HG03520 (cell line): ENCODE measurements around the gene ARHGEF9.
A peak's percentile ranks its signal among the peaks of the same experiment; 100 is the strongest.
"Not testable (repeated sequence)": the region's sequence is repeated elsewhere in the genome, so short reads cannot be mapped to it uniquely, and the experiment has no call there.

Experiments
- ATAC-seq: cut with Tn5 transposase; IDR thresholded peaks from one replicate; pipeline ENCODE4 v1.9.1; 2021; ENCODE audit warnings: mild to moderate bottlenecking, moderate library complexity; ENCODE audit not compliant: unreplicated experiment

ARHGEF9 gene

DNA sequence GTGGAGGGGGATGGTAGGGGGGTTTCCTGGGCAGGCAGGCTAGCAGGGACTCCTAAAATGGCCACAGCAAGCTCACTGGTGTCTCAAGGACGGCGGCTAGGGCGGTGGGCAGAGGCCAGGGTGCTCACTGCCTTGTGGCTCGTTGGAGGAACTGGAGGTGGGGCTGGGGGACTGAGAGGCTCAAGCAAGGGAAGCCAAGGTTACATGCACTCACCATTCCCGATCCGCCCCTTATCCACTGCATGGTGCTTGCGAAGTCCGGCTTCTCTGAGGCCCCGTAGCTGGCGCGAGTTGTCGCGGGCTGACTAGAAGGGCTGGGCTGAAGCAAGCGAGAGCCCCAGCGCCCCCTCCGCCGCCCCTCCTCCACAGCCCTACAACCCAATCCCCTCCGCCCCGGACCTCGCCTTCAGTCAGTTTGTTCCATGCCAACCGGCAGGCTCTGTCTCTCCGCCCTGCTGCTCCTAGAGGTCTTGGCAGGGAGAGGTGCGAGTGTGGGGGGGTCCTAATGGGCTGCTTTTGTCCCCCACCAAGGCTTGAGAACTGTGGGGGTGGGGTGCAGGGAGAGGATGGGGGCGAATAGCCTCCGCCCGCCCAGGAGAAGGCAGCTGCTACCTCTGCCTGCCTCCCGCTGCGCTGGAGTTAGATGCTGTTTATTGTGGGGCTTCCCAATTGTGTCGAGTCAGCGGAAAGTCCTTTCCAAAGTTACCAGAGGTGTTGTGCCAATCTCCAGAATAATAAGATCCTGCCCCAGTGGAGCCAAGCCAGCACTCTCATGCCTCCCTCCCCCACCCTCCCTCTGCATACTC lies at the start of gene ARHGEF9:
ARHGEF9 (minus strand) TSS at position 313 of the 806 bp plus-strand sequence; CDS start at position 244, 69 bp downstream.
- no peak for ATAC-seq

DNA sequence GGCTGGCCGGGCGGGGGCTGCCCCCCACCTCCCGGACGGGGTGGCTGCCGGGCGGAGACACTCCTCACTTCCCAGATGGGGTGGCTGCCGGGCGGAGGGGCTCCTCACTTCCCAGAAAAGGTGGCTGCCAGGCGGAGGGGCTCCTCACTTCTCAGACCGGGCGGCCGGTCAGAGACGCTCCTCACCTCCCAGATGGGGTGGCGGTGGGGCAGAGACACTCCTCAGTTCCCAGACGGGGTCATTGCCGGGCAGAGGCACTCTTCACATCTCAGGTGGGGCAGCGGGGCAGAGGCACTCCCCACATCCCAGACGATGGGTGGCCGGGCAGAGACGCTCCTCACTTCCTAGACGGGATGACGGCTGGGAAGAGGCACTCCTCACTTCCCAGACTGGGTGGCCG lies 40.4 kb upstream of the ARHGEF9 start:
- not testable (repeated sequence) for ATAC-seq

DNA sequence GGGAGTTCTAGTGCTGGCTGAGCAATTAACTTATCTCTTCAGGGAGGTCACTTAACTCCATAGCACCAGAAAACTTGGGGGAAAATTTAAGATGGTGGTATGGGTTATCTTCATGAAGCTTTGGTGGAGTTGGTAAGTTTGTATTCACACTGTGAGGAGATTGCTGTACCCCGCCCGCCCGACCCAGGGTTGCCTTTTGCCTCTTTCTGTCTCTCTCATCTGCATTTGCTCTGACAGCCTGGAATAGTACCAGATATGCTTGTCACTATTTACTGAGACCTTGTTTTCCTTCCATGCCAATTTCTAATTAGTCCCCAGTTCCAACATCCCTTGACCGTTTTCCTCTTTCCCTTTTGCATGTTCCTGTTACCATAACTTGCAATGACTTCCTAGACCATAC lies 33.1 kb upstream of the ARHGEF9 start:
- no peak for ATAC-seq

DNA sequence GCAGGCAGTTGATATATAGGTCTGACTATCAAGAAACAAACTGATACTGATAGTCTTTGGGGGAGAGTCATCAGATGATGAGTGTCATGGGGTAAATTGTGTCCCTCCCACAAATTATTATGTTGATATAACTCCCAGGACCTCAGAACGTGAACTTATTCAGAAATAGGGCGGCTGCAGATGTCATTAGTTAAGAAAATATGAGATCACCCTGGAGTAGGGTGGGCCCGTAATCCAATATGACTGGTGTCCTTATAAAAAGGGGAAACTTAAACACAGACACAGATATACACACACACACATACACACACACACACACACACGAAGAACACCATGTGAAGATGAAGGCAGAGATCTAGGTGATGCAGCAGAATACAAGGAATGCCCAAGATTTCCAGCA lies 32.7 kb upstream of the ARHGEF9 start:
- no peak for ATAC-seq

DNA sequence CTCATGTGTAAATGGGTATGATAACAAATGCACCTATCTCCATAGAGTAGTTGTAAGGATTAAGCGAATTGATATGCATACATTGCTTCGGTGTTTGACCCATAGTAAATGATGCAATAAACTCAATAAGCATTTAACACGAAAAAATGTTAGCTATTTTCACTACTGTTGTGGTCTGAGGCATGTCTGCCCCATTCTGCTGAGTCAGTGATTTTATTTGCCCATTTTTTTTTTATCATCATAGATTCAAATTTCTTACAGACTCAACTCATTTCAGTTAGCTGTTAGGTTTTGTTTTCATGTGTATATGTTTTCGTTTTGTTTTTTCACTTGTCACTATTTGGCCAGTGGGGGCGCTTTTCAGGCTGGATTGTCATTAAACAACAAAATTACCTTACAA lies 27.8 kb upstream of the ARHGEF9 start:
- no peak for ATAC-seq

DNA sequence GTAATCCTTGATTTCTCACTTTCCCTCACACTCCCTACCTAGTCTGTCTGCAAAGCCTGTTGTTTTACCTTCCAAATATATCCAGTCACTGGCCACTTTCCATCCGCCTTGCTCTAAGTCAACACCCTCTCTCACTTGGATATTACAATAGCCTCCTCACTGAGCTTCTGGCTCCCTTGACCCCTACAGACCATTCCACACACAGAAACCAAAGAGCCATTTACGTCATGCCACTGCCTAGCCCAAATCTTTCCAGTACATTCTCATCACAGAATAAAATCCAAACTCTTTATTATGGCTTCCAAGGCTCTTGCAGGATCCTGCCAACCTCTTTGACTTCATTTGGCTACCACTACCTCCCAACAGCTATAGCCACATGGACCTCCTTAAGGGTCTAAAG lies 25.7 kb upstream of the ARHGEF9 start:
- no peak for ATAC-seq

DNA sequence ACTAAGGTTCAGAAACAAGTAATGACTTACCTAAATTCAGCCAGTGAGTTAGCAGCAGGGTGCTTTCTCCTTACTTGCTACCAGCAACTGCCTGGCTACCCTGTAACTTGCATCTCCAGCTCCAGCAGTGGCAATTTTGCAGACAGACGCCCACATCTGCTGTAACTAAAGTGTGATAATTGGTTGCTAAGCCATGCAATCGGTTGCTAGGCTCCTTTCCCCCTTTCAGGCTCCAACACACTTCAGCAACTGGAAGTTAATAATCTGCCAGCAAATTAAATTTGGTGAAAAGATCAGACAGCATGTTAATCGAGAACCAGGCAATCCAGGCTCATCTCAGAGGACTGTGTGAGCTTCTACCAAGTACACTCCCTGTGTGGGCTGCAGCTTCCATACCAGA lies 24.2 kb upstream of the ARHGEF9 start:
- no peak for ATAC-seq

DNA sequence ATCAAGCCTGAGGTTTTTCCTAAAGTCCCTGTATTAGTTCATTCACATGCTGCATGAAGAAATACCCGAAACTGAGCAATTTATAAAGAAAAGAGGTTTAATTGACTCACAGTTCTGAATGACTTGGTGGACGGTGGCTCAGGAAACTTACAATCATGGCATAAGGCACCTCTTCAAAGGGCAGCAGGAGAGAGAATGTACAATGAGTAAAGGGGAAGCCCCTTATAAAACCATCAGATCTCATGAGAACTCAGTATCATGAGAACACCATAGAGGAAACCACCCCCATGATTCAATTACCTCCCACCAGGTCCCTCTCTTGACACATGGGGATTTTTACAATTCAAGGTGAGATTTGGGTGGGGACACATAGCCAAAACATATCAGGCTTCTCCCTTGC lies 10.4 kb upstream of the ARHGEF9 start:
- ATAC-seq: not testable (repeated sequence)

DNA sequence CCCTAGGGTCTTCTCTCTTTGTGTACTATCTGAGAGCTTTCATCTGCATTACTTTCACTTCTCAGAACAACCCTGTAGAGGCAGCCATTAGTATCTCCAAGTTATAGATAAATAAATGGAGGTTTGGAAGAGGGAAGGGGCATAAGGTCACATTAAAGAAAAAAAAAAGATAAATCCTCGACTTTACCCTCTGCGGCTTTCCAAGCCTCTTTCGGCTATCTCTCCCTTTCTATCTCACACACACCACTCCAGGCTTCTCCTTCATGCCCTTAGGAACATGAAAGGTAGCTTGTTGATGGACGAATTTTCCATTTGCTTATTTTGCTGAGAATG lies 660 bp upstream of the ARHGEF9 start:
- ATAC-seq: no peak

DNA sequence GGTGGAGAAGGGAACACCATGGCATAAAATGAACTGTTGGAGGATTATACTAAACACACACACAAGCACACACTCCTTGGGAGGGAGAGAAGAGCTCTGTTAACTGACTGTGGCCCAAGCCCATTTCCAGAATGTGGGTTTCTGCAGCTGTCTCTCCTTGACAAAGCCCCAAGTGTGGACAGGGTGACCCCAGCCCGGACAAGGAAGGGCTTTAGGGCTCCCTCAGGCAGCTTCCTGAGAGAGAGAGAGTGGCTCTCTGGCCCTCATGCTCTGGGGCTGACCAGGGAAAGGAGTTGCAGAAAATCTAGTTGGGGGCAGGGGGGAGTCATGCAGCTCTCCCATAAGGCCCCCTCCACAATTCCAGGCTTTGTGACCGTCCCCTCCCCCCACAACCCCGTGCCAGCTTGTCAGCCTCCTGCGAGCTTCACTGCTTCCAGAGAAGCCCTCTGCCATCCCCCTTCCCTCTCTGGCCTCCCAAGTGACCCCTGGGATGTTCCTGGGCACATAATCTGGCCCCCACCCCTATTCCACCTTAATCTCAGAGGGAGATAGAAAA lies 590 bp downstream of the ARHGEF9 start:
- ATAC-seq: no peak

DNA sequence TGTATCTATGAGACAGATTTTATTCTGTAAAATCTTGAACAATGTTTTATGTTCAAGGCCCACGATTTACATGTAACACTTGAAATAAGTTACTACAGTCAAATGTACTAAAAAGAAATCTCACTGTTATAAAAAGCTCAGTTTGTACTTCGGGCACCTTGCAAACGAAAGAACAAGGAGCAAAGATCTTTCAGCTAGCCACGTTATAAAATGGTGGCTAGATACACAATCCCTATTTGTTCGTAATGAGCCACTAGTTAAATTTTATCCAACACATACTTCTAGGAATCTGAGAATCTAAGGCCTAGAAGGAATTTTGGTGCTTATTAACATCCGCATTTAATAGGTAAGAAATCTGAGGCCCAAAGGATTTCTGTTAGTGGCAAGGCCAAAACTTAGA lies 2.5 kb downstream of the ARHGEF9 start:
- ATAC-seq: no peak

DNA sequence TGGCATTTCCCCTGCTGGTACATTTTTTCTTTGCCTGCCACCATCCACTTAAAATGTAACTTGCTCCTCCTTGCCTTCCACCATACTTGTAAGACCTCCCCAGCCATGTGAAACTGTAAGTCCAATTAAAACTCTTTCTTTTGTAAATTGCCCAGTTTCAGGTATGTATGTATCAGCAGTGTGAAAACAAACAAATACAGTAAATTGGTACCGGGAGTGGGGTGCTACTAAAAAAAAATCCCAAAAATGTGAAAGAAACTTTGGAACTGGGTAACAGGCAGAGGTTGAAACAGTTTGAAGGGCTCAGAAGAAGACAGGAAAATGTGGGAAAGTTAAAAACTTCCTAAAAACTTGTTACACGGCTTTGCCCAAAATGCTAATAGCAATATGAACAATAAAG lies 16.3 kb downstream of the ARHGEF9 start:
- ATAC-seq: no peak

DNA sequence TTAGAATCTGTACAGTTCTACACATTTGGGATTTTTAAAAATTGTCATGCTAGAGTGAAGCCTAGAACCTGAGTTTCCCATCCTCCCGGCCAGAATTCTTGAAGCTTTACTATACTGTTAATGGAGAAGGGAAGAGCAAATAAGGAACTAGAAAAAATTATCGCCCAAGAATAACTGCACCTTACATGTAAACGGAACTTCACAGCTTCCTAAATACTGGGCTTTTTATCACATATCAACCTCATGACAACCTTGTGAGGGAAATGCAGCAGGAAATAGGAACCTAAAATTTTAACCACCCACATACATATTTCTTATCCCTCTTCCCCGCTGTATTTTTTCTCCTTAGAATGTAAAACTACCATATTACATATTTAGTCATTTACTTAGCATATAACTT lies 19.3 kb downstream of the ARHGEF9 start:
- no peak for ATAC-seq

DNA sequence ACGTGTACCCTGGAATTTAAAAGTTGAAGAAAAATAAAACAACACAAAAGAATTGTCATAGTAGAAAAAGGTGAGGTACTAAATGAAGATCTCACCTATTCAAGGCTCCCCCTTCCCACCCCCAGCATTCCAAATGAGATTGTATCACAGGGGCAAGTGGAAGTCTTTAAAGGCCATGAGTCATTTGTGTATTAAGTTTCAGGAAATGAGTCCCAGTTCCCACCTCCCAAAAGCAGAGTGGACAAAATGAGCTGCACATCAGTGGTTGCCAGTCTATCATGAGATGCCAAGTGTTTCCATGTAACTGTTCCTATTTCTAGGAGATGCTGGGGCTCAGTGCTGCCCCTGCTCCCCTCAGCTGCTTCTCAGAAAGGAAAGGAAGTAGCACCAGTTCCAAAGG lies 20.1 kb downstream of the ARHGEF9 start:
- ATAC-seq: no peak

DNA sequence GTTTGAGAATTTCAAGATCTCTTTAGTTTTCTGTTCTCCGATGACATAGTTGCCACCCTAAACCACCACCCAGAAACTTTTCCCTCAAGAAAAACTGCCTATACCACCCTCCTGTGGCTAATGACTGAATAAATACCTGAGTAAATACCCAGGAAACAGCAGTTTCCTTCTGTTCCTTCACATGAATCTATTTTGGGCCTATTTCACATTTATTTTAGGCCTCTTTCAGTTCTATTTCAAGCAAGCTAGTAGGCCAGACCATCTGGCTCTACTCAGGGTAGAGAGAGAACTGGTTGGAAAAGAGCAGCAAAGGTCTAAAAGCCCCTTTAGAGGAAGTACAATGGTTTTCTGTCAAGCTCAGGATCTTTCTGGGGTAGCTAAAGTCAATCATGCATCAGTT lies 23.4 kb downstream of the ARHGEF9 start:
- ATAC-seq: peak; percentile 79

DNA sequence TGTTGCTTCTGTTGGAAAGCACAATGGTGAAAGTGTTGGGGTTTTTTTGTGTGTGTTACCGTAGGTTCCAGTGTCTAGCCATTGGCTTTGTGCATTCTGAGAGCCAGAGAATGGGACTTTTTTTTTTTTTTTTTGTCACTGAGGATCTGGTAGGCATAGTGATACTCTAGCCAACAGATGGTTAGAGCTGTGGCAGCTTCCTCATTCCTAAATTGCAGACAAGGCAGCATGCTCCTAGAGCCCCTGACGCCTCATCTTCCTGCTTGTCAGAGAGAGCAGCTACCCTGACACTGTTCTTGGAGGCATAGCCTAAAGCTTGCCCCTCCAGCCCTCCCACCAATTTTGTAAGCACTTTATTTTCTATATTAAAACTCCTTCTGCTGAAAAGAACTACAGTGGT lies 27.0 kb downstream of the ARHGEF9 start:
- no peak for ATAC-seq

DNA sequence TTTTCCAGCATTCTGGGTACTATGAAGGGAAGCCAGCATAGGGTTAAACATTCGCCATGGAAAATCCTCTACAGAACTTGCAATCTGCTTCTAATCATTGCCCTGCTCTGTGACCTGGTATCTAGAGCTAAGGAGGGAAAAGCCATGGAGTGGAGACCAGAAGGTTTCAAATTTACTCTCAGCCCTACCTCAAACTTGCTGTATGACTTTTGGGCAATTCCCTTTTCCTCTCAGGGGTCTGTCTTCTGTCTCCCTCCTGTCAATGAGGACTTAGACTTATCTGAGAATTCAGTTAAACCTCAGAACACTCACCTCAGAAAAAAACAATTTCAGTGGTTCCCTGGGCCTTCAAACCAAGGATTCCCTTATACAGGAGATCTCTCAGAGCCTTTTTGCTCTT lies 29.1 kb downstream of the ARHGEF9 start:
- no peak for ATAC-seq

DNA sequence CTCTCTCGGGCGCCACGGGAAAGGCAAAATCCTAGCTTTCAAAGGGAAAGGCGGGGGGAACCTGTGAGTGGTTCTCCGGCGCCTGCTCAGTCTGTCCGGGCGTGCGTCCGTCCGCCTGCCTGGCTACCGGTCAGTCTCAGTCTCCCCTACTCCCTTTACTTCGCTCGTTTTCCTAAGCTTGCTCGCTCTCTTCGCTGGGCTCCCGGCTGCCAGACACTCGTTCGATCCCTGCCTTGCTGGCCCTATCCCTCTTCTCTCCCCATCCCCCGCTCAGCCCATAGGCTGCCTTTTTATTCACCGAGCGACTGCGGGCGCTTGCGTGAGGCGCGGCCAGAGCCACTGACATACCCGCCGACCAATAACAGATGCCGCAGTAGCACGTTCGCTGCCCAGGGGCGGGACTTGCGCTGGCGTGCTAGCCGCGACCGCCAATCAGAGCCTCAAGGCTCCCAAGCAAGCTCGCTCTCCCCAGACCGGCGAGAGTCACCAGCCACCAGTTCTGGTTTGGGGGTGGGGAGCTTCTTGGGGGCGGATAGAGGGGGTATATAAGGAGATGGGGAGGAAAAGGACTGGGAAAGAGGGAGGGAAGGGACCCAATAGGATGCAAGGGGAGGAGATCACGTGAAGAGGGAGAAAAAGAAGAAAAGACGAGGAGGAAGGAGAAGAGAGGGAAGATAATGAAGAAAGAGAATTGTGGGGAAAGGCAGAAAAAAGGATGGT lies 30.0 kb downstream of the ARHGEF9 start:
- peak; percentile 95 for ATAC-seq

DNA sequence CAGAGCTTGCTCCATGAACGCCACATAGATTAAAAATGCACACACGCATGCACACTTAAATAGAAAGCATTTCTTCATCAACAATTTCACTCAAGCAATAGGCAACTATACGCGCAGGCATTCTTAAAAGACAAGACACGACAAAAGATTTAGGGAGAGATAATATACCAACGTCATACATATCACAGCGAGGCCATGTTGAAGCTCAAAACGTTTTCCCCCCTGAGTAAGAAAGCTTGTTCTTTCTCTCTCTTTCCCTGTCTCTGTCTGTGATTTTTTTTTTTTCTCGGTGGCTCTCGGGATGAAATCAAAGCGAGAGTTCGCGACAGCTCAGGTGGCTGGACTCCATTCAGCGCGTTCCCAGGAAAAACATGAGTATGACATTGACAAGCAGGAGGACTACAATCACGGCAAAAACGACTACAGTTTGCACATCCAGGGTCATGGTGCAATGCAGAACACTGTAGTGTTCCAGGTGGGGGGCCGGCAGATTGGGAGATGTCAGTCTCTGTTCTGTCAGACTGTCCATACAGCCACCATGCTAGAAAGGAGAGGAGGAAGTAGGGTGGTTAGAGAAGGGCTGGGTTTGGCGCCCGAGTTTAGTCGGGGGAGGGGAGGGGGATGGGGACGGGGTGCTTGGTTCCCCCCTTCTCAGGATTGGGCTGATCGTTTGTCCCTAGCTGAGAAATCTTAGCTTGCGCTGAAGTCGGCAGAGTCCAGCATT lies 30.7 kb downstream of the ARHGEF9 start:
- ATAC-seq: peak; percentile 27

DNA sequence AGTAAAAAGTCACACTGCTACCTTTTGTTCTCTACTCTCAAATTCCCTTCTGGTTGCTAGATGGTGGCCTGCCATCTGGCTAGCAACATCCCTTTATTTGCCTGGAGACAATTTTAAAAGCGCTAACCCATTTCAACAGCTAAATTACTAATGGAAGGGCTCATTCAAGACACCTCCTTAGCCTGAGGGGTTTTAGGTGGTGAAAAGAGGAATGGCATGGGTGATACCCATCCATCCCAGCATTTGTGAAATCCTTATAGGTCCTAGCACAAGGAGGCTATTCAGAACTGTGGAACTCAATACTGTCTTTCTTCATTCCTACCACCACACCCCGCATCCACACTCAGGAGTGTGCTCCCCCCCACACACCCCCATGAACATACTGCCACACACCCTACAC lies 33.5 kb downstream of the ARHGEF9 start:
- ATAC-seq: no peak

DNA sequence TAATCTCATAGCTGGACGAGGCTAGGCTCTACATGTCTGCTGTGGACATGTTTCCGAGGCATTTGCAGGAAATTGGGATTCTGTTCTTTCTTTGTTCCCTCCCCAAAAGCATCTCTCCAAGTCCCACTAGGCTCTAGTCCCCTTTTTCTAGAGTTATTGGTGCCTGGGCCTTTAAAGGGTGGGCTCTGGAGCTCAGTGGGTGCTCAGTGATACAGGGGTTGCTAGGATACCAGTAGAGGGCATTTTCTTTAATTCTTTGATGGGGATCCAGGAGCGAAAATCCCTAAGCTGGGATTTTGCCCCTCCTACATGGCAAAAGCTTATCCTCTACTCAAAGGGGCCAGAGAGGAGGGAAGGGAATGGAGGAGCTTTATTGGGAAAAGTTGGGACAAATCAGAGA lies 34.2 kb downstream of the ARHGEF9 start:
- ATAC-seq: no peak

DNA sequence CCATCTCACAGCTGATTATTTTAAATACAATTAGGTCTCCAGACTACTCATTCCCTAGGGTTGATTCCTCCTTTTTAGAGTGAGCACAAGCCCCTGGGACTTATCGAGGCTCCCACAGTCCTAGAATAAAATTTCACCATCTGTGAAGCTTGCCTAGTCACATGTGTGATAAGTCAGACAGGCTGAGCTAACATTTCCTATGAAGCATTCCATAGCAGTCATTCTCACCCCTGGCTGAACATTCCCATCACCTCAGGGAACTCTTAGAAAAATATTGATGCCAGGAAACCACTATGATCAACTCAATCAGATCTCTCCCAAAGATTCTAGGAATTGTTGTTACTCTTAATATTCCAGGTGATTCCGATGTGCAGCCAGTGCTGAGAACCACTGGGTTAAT lies 37.7 kb downstream of the ARHGEF9 start:
- no peak for ATAC-seq
